Measurements from ENCODE around the gene SIK3.

GRCh38 chr11:117071344-117071787 lies 26.9 kb downstream of the SIK3 start:
- TF ChIP-seq CTCF (IDR thresholded peaks at IDR 0.05; ENCODE audit: low read length): no peak
- TF ChIP-seq EZH2 (optimal IDR thresholded peaks at IDR 0.05; ENCODE audit: low read depth, low read length): no peak

Data from MM.1S (cell line).